Raji (cell line): Measurements from ENCODE around the gene ERG28.

Experiments
- POLR2A ChIP-seq: IDR thresholded peaks from 2 replicates; pipeline ENCODE4 v1.6.1; 2011; ENCODE audit warnings: low read depth, low read length, control low read depth; ENCODE audit not compliant: insufficient read depth

Gene ERG28

DNA sequence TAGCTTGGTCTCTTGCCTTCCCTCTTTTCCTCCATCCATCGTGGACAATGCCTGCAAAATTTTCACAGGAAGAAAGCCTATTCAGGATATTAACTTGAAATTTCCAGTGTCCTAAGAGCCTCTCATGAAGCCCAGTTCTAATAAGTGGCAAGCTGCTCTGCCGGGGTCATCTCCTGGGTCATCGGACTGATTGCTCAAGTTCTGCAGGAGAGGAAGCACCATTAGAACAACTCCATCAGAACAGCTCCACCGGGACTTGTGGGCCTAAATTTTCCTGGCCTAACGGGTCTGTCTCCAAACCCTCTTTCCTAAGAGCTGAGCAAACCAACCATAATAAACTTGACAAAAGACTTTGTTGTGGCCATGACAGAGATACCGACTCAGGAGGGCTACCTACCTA lies 13.9 kb downstream of the ERG28 start:
- no peak for TF ChIP-seq POLR2A

DNA sequence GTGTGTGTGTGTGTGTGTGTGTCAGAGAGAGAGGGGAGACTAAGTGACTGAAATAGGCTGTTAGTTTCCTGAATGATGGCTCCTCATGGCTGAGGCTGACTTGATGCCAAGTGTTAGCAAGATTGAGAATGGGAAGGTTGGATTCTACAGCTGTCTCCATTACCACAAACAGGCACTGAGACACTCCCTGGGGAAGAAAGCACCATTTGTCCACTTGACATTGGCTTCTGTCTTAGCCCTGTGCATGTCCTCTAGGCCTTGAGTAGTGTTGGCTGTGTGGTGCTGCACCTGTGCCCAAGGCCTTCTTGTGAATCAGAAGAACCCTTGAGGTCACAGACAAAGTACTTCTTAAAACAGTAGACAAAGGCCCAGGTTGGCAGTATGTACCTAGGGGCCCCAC lies 15.6 kb downstream of the ERG28 start:
- TF ChIP-seq POLR2A, result no peak

DNA sequence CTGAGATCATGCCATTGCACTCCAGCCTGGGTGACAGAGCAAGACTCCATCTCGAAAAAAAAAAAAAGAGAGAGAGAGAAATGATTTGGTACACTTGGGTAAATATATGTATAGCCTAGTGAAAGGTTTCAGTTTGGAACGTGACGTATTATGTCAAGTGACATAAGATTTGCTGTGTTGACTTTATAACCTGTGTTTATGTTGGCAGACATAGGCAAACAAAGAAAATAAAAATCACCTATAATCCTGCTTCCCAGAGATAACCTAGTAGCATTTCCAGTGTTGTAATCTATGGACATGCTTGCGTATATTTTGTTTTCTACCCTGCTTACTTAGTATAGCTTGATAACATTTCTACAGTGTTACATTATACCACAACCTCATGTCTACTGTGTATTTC lies 16.7 kb downstream of the ERG28 start:
- TF ChIP-seq POLR2A, result no peak

DNA sequence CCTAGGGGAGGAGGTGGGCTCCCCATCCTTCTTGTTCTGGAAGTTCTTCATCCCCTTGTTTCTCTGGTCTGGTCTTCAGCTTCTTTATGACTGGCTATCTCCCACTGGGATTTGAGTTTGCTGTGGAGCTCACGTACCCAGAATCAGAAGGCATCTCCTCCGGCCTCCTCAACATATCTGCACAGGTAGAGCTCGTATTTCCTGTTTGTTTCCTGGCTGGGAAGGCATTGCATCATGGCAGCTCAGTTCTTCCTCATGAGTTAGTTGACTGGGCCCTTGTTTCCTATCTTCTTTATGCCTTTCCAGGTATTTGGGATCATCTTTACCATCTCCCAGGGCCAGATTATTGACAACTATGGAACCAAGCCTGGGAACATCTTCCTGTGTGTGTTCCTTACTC lies 19.8 kb downstream of the ERG28 start:
- no peak for TF ChIP-seq POLR2A

DNA sequence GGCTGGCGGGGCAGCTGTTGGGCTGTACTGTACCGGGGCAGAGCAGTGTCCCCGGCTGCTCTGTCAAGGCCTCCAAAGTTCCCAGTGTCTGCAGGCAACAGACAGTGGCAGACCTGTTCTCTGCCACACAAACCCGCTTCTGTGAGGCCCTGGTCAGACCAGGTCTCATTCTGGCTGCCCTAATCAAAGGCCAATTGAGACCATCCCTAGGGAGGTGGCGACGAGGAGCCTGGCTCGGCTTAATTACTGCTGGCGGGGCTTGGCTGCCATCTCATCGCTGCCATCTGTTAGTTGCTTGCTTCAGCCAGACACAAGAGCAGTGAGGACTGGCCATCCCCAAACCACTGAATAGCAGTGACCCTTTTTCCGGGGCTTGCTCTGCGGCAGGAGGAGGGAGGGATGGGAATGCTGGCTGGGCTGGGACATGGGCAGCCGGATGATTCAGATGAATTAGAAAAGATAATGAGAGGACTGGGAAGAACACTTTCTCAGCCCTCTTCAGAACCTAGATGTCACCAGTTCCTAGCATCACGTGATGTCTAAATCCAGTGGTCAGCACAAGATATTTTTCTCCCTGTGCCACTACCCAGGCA lies 24.5 kb downstream of the ERG28 start:
- TF ChIP-seq POLR2A, result no peak

DNA sequence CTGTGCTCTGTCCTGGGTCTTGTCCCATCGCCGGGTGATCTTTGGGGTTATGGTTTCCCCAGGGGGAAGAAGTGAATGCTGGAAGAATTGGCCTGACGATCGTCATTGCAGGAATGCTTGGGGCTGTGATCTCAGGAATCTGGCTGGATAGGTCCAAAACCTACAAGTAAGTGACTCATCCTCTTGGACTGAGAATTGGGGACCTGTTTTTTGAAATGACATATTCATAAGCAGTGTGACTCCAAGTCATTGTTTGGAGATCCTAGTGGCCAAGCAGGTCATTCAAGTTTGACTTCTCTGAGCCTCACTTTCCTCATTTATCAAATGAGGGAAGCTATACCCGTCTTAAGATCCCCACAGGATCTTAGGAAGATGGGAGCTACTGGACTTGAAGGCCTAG lies 25.8 kb downstream of the ERG28 start:
- no peak for TF ChIP-seq POLR2A

DNA sequence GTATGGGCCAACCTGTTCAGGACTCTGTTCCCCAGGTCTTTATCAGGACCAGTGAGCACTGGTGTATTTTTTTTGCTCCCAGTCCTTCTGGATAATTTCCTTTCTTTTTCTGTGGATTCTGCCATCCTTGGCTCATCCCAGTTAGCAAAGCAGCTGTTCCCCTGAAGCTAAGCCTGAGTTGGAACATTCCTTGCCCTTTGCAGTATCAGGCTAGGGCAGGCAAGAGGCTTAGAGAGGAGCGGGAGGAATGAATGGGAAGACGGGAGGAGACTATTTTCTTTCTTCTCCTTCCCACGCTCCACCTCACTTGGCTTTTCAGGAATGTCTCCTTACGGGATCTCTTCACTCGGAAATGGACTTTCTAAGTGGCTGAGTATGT lies 29.2 kb downstream of the ERG28 start:
- no peak for TF ChIP-seq POLR2A

DNA sequence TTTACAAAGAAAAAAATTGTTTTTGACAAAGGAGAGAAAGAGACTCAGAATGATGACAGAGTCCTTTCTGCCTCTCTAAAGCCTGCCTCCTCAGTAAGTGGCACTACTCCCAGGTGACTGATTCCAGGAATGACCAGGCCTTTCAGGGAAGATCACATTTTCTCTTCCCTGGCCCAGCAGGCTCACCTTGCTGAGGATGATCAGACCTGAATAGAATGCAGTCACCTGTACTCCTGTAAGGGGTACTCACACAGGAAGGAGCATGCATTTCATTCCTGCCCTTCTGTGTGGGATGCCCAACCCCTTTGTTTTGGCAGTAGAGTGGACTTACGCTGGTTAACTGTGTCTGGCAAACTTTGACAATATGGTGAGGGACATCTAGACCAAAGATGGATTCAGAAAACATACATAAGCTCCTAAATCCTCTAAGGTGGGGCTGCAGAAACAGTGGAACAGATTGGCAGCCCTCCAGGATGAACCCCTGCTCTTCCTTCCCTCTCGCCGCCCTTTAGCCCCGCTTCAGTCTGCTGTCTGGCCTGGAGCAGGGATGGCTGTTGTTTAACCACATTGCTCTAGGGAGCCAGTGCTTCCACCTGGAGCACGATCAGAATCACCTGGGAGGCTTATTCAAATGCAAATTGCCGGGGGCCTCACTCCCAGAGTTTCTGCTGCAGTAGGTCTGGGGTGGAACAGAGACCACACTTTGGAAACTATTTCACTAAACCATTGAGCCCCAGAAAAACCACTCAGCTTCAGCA lies 29.8 kb downstream of the ERG28 start:
- TF ChIP-seq POLR2A, result no peak

DNA sequence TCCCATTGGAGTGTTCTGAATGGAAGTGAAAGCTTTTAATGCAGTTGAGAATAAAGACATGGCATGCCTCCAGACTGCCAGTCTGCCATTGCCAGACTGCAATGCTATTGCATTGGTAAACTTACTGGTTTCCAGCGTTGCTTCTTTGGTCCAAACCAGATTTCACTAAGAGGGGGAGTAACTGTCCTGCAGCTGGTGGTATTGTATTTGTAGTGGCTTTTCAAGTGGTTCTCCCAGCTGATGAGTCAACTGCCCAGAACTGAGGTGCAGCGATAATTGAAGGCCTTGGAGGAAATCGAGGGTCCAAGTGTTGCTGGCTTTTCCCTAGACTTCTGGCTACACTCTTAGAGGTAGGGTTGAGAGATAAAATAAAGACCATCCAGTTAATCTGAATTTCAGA lies 31.9 kb downstream of the ERG28 start:
- TF ChIP-seq POLR2A, result no peak

DNA sequence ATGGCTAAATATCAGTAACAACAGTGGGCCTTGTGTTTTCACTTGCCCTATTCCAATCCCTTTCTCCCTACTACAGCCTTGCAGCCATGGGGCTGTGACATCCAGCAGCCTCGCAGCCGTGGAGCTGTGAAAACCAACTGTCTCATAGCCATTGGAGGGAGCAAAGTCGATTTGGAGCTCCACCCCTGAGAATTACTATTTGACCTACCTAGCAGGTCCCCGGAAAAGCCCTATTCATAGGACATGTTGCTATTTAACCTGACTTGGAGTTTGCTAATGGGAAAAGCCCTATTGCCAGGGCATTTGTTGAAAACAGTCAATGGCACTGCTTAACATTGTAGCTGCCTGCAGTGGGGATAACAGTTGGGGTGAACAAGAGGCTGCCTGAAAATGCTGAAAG lies 33.3 kb downstream of the ERG28 start:
- TF ChIP-seq POLR2A, result no peak

DNA sequence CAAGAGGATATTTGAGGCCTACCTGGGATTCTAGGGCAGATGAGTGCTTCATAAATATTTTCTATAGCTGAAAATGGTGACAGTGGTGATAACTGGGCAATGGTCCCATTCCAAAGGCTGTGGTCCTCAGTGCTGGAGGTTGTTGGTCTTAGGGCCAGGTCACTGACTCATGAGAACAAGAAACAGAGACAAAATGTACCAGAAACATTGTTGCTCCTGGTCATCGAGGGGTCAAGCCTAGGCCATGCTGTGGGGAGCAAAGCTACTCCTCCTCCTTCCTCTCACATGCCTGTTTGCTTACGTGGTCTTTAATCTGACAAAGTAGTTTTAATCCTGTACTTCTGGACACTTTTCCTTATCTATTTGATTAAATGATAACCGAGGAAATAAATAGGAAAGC lies 33.8 kb downstream of the ERG28 start:
- no peak for TF ChIP-seq POLR2A

DNA sequence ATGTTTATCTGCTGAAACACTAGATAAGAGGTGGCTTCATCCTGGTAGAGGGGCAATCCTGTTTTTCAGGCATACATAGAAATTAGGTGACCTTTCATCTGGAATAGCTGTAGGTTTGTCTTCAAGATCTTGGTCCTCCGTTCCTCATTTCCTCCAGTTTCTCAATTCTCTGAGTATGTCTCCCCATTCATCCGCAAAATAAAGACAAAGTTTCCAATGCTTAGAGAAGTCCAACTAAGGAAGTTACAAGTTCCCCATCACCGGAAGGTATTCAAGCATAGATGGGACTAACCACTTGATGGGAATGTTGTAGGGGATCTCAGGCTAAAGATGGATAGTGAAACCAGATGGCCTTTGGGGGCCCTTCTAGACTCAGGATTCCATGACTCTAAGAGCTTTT lies 34.3 kb downstream of the ERG28 start:
- no peak for TF ChIP-seq POLR2A

DNA sequence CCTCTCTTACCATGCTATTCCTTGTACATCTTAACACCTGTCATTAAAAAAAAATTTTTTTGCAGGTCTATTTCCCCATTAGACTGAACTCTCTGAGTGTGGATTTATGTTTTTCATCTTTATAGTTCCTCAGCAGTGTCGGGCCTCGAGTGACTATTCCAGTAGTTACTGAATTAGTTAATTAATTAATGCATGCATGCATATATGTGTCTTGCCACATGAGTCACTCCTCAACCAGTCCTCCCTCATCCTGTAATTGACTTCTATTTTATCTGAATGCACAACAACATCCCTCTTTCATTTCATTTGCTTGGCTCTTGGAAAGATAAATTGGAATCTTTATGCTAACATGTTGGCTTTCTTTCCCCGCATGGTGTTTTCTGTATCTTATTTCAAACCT lies 35.6 kb downstream of the ERG28 start:
- TF ChIP-seq POLR2A, result no peak

DNA sequence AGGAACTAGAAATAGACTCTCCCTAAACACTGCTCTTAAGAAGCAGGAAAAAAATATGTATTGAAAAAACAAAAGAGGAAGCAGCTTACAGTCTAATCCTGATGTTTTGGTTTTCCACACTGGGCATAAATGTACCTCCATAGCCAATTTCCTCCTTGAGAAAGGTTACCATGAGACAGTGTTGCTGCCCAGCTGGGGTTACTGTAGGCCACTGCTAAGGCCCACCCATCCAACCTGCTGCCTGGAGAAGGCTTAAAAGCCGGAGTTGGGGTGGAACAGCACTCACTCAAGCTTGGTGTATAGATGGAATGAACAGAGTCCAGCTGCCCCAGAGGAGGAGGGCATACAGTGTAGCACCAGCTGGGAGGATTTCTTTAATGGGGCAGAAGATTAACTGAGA lies 41.1 kb downstream of the ERG28 start:
- no peak for TF ChIP-seq POLR2A

DNA sequence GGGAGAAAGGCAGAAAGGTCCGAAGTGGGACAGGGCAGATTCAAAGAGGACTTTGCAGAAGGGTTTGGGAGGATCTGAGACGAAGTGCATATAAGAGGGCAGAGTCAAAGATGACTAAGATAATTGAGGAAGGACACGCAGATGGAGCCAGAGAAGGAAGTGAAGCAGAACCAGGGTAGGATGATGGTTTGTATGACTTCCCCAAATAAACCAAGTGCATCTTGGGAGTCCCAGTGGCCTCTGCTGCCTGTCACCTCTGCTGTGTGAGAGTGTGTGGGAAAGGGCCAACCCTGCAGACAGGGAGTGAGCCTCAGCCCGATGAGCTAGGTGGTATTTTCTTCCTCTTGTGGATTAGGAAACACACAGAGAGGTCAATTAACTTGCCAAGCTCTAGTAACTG lies 45.5 kb downstream of the ERG28 start:
- TF ChIP-seq POLR2A, result no peak

DNA sequence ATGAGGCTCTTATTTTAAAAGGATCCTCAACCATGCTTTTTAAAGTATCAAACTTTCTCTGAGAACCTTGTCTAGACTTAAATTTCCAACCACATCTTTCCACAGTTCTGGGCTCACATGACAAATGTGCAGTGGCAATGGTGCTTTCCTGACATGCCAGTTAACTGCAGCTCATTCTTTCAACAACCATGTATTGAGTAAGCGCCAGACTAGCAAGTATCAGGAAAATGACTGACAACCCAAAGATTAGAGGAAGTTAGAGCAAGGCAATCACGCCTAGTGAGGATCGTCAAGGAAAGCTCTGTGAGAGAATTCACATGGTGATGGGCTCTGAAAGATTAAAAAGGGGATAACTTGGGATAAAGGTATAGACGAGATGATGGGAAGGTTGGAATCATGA lies 46.5 kb downstream of the ERG28 start:
- no peak for TF ChIP-seq POLR2A

DNA sequence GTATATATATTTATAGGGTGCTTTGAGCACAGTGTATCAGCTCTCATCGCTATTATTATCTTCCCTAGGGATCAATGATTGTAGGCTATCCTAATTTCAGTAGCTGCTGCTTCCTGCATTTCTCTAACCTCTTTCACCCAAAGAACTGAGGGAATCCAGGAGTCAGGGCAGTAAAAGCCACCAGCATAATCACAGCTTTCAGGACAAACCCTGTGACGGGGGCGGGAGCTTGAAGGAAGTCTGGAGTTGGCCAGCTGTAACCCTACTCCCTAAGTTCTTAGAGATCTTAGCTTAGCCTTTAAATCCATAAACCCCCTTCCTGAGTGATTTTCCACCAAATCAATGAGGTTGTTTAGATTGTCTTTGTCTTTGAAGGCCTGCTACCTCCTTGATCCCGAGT lies 48.5 kb downstream of the ERG28 start:
- no peak for TF ChIP-seq POLR2A
